Lung (tissue), 12 donors: ENCODE measurements around the gene KIF14. TPM values are rescaled to one million over a fixed set of nuclear protein-coding genes. Genes with fewer than 3 reads are reported as not detected.

Experiments used
- ATAC-seq: fragments of 200-7000 bp; cut with Tn5 transposase; one replicate; pipeline ENCODE4 v1.9.1; 2020; ENCODE audit warnings: moderate number of reproducible peaks; ENCODE audit not compliant: insufficient read depth, low FRiP score
- DNase-seq, 3 donors: peaks; one replicate each; pipeline ENCODE4 v3.0.0-alpha.2; 2013 to 2017
- H3K27ac ChIP-seq, 2 donors: one replicate each; pipeline ENCODE4 v1.5.1; 2013; ENCODE audit warnings: mild to moderate bottlenecking in 2 of 2, moderate library complexity in 2 of 2, control low read depth in 1 of 2, inconsistent platforms in 1 of 2, low read depth in 1 of 2, low read length in 1 of 2
- H3K27me3 ChIP-seq, 3 donors: one replicate each; pipeline ENCODE4 v1.5.1; 2013; ENCODE audit warnings: low read length in 2 of 3; ENCODE audit not compliant: control insufficient read depth in 3 of 3, insufficient read depth in 3 of 3
- H3K36me3 ChIP-seq, 4 donors: one replicate each; pipeline ENCODE4 v1.5.1; 2013; ENCODE audit warnings: low read length in 4 of 4, mild to moderate bottlenecking in 1 of 4, moderate library complexity in 1 of 4; ENCODE audit not compliant: control insufficient read depth in 4 of 4, insufficient read depth in 4 of 4
- H3K4me1 ChIP-seq, 5 donors: one replicate each; pipeline ENCODE4 v1.5.1; 2013; ENCODE audit warnings: low read length in 5 of 5, mild to moderate bottlenecking in 2 of 5, moderate library complexity in 1 of 5; ENCODE audit not compliant: control insufficient read depth in 5 of 5, insufficient read depth in 5 of 5
- H3K4me3 ChIP-seq: one replicate; pipeline ENCODE4 v1.5.1; 2013; ENCODE audit warnings: mild to moderate bottlenecking, control low read depth, moderate library complexity
- H3K9ac ChIP-seq, 2 donors: one replicate each; pipeline ENCODE4 v1.5.1; 2013; ENCODE audit warnings: low read length in 2 of 2, control low read depth in 1 of 2; ENCODE audit not compliant: insufficient read depth in 1 of 2
- H3K9me3 ChIP-seq, 4 donors: one replicate each; pipeline ENCODE4 v1.5.1; 2013; ENCODE audit warnings: low read length in 3 of 4, mild to moderate bottlenecking in 1 of 4, moderate library complexity in 1 of 4; ENCODE audit not compliant: control insufficient read depth in 4 of 4, insufficient read depth in 3 of 4
- CTCF ChIP-seq: IDR thresholded peaks from 2 replicates; pipeline ENCODE4 v1.5.1; 2012; ENCODE audit warnings: mild to moderate bottlenecking; ENCODE audit errors: control extremely low read depth, extremely low read depth
- WGBS, 2 donors: extraction: QIAGEN DNeasy Blood & Tissue Kit; methylation state at CpG; one replicate each; pipeline ENCODE4 v1.1.7; 2013; 5-methylcytosine and 5-hydroxymethylcytosine counted together
- polyA plus RNA-seq, 2 donors: library from polyadenylated mRNA; stranded (reverse); fragments of 200-250 nt; gene quantifications; one replicate each; pipeline ENCODE4 v1.2.1, GENCODE V29; 2013
- total RNA-seq, 2 donors: library from RNA; depleted of rRNA in 1 of 2; stranded (reverse); fragments of >200 nt in 1 of 2; gene quantifications; one replicate each; pipeline ENCODE4 v1.2.1, GENCODE V29; 2014 to 2021
- donor health status: control.
- donor health status: control.
- donor health status: Bipolar disorder and iron deficiency.
- donor health status: healthy.
- donor health status: DM: yes; HTN: yes; CAD: no.

KIF14 gene
- total and polyA plus RNA-seq, 4 donors = 0.16 to 2.5 (median 0.32) TPM

- ATAC-seq (no peak), DNase-seq (no peak)
- WGBS, 2 donors = 89 to 96% methylated on average over 7 of the region's 7 CpGs
- H3K4me1 ChIP-seq = peaks cover 0 to 1% (median 0%) of the 10 kb centered on the region in 5 donors
- H3K27ac ChIP-seq = no peak overlapping the region
- H3K9ac ChIP-seq = no peak overlapping the region
- H3K36me3 ChIP-seq = peaks cover 0 to 3% (median 0%) of the 10 kb centered on the region in 4 donors
- no peaks in the 10 kb centered on the region for H3K9me3 ChIP-seq
- H3K27me3 ChIP-seq = no peaks in the 10 kb centered on the region
- no peak overlapping the region for H3K4me3 ChIP-seq
- TF ChIP-seq CTCF = no peak
Measured at GRCh38 chr1:200638073-200638472, 17.5 kb upstream of the KIF14 start.

- Histone ChIP-seq H3K27me3 (no peaks in the 10 kb centered on the region), H3K27ac (no peak overlapping the region), H3K4me3 (no peak overlapping the region), H3K4me1 (no peaks in the 10 kb centered on the region), H3K9ac (no peak overlapping the region), H3K36me3 (peaks cover 0 to 3% (median 0%) of the 10 kb centered on the region in 4 donors), H3K9me3 (no peaks in the 10 kb centered on the region)
- 94 to 100% methylated on average over 2 of the region's 2 CpGs for WGBS, 2 donors
- ATAC-seq = no peak
- DNase-seq = no peak
- TF ChIP-seq CTCF = no peak
Measured at GRCh38 chr1:200636681-200637080, 16.1 kb upstream of the KIF14 start.

GRCh38 chr1:200634261-200635122, 13.9 kb upstream of the KIF14 start:
- H3K4me3 ChIP-seq = no peak overlapping the region
- DNase-seq = no peak
- no peaks in the 10 kb centered on the region for H3K27me3 ChIP-seq
- H3K9me3 ChIP-seq = no peaks in the 10 kb centered on the region
- H3K9ac ChIP-seq = no peak overlapping the region
- H3K36me3 ChIP-seq = peaks cover 0 to 1% (median 0%) of the 10 kb centered on the region in 4 donors
- no peak for TF ChIP-seq CTCF
- ATAC-seq = no peak
- peaks cover 0 to 3% (median 0%) of the 10 kb centered on the region in 5 donors for H3K4me1 ChIP-seq
- H3K27ac ChIP-seq = no peak overlapping the region
- WGBS, 2 donors = 45 to 83% methylated on average over 1 to 2 of the region's 2 CpGs
